ENCODE results near the gene CFAP52.
"Not testable (repeated sequence)": the region's sequence is repeated elsewhere in the genome, so short reads cannot be mapped to it uniquely, and the experiment has no call there.

The CFAP52 gene

DNA sequence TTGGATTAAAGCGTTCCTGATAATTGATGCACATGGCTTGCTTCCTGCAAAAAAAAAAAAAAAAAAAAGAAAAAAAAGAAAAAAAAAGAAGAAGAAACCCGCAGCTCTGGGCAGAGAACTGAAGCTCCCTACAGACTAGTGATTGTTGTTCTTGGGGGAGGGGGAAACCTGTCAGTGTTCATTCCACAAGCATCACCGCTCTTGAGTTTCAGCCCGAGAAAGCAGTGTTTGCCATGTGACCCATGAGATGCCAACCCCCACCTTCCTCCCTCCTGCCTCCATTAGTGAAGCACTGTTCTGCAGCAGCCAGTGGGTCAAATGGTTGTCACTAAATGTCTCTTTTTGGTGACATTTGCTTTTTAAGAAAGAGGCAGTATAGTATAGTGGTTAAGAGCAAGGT is 70.6 kb downstream of the CFAP52 start:
- no peak for DNase-seq (ENCODE audit: extremely low spot score)
- ChIA-PET CTCF (no interaction called here), POLR2A (no interaction called here)
- TF ChIP-seq, protein P1, sequence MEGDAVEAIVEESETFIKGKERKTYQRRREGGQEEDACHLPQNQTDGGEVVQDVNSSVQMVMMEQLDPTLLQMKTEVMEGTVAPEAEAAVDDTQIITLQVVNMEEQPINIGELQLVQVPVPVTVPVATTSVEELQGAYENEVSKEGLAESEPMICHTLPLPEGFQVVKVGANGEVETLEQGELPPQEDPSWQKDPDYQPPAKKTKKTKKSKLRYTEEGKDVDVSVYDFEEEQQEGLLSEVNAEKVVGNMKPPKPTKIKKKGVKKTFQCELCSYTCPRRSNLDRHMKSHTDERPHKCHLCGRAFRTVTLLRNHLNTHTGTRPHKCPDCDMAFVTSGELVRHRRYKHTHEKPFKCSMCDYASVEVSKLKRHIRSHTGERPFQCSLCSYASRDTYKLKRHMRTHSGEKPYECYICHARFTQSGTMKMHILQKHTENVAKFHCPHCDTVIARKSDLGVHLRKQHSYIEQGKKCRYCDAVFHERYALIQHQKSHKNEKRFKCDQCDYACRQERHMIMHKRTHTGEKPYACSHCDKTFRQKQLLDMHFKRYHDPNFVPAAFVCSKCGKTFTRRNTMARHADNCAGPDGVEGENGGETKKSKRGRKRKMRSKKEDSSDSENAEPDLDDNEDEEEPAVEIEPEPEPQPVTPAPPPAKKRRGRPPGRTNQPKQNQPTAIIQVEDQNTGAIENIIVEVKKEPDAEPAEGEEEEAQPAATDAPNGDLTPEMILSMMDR (IDR thresholded peaks at IDR 0.05; ENCODE audit: control extremely low read depth, extremely low read depth, low read depth, missing control alignments) = no peak

DNA sequence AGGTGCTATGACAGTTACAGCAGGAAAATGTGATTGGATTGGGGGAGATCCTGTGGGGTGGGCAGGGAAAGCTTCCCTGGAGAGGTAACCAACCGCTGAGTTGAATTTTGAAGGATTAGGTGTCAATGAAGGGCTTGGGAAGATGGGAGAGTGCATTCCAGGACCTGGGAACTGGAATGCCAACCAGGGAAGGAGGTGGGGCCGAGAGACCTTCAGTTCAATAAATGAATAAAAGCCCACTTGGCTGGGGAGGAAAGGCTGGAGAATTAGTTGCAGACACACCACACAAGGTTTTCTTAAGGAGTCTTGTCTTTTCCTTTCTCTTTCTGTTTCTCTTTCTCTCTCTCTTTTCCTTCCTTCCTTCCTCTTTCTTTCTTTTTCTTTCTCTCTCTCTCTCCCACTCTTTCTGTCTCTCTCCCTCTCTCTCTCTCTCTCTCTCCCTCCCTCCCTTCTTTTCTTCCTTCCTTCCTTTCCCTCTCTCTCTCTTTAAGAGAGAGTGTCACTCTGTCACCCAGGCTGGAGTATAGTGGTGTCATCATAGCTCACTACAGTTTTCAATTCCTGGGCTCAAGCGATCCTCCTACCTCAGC is 72.2 kb downstream of the CFAP52 start:
- DNase-seq (ENCODE audit: extremely low spot score) = no peak
- TF ChIP-seq, protein P1 (IDR thresholded peaks at IDR 0.05; ENCODE audit: control extremely low read depth, extremely low read depth, low read depth, missing control alignments) = no peak
- ChIA-PET CTCF (interaction anchor here (1.0 kb wide), 1 partner anchor 11 kb away, joined by 3 read pairs; no protein-coding TSS in a partner anchor), POLR2A (no interaction called here)

DNA sequence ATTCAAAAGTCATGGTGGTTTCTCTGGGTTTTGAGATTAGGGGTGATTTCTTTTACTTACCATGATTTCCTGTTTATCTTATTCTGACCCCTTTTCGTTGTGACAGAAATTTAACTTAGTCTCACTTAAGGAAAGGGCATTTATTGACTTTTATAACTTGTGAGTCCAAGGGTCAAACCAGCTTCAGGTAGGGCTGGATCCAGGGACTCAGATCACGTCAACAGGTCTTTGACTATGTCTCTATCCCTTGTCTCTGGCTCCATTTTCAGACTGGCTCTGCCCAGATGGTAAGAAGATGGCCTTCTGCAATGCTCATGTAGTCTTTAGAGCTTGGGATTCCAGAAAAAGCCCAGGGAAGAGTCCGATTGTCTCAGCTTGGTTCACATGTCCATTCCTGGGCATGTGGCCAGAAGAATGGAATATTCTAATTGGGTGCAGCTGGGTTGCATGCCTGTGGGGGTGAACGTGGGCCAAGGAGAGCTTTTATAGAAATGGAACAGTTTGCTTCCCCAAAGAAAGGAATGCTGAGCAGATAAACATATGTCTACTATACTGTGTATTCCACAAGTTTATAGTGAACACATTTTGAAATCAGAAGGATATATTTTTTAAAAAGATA is 82.3 kb downstream of the CFAP52 start:
- TF ChIP-seq, protein P1 (IDR thresholded peaks at IDR 0.05; ENCODE audit: control extremely low read depth, extremely low read depth, low read depth, missing control alignments) = no peak
- POLR2A ChIA-PET = no interaction called here
- CTCF ChIA-PET = no interaction called here
- DNase-seq (ENCODE audit: extremely low spot score) = no peak

DNA sequence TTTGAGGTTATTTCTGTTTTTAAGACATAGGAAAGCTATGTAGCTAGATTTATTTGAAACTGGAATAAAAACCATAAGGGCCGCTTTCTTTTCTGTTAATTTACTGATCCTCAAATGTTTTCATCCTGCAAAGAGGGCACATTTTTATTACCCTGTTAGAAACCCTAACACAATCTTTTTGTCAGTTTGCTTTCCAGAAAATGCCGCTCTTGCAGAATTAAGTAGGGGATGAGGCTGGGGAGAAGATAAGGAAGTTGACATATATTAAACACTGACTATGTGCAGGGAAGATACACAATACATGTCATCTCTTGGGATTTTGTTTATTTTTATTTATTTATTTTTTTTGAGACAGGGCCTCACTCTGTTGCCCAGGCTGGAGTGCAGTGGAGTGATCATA is 84.6 kb downstream of the CFAP52 start:
- TF ChIP-seq, protein P1 (IDR thresholded peaks at IDR 0.05; ENCODE audit: control extremely low read depth, extremely low read depth, low read depth, missing control alignments) = no peak
- ChIA-PET CTCF (no interaction called here), POLR2A (no interaction called here)
- no peak for DNase-seq (ENCODE audit: extremely low spot score)

DNA sequence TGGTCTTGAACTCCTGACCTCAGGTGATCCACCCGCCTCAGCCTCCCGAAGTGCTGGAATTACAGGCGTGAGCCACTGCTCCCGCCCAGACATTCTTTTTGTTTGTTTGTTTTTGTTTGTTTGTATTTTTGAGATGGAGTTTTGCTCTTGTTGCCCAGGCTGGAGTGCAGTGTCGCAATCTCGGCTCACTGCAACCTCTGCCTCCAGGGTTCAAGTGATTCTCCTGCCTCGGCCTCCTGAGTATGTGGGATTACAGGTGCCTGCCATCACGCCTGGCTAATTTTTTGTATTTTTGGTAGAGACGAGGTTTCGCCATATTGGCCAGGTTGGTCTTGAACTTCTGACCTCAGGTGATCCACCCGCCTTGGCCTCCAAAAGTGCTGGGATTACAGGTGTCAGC is 87.1 kb downstream of the CFAP52 start:
- POLR2A ChIA-PET; CTCF ChIA-PET; DNase-seq (ENCODE audit: extremely low spot score): not testable (repeated sequence)

DNA sequence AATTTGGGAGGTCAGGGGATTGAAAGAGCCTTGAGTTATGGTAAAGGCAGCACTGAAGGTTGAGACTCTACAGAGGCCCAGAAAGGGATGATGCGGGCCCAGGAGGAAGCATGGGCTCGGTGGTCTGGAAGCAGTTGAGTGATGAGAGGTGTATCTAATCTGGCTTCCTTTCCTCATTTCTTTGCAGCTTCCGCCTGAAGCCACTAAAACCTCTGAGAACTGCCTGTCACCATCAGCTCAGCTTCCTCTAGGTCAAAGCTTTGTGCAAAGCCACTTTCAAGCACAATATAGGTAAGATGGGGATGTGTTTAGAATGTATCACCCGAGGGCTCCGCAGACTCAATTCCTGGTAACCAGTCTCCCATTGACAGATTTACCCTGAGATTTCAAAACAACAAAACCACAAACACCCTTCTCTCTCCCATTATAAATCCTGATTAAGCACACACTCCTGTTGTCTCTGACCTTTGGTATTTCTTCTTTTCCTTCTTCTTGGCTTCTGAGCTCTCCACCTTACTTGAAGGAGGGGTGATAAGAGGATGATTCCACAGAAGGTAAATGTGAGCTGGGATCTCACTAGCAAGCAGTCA is 90.1 kb downstream of the CFAP52 start:
- ChIA-PET CTCF (interaction anchor here (1.0 kb wide), 1 partner anchor 10 kb away, joined by 5 read pairs; no protein-coding TSS in a partner anchor), POLR2A (no interaction called here)
- DNase-seq (ENCODE audit: extremely low spot score) = no peak
- TF ChIP-seq, protein P1 (IDR thresholded peaks at IDR 0.05; ENCODE audit: control extremely low read depth, extremely low read depth, low read depth, missing control alignments) = no peak

DNA sequence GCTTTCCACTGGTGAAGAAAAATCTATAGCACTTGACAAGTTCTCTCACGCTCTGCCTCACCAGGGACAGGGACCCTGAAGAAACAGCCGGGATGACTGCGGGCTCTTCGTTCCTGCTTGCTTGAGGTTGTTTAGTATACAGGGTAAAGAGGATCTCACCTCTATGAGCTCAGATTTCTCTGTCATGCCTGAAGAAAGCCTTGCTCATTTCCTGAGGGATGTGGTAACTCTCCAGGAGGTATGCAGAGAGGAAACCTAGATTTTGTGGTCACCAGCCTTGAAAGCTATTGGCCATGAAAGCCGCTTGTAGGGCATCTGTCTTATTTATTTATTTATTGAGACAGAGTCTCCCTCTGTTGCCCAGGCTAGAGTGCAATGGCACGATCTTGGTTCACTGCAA is 92.1 kb downstream of the CFAP52 start:
- no peak for DNase-seq (ENCODE audit: extremely low spot score)
- TF ChIP-seq, protein P1 (IDR thresholded peaks at IDR 0.05; ENCODE audit: control extremely low read depth, extremely low read depth, low read depth, missing control alignments) = no peak
- CTCF ChIA-PET = no interaction called here
- POLR2A ChIA-PET = no interaction called here
